ENCODE results near the gene HEATR5B.

DNA sequence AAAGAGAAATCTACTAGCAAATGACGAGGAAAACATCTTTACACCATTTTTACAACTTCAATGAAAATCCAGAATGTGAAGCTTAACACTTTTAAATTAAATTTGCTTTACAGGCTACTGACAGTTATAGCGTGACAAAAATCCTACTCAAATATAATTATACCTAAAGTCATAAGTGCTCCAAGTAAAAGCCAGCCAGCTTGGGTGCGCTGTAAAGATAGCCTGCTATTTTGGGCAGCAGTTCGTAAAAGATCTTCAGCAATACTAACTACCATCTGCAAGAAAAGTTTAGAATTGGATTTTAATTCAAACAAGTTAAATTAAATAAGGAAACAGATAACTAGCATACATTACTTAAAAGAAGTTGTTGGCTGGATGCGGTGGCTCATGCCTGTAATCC, 22.4 kb downstream of the HEATR5B start:
- TF ChIP-seq, protein P1, sequence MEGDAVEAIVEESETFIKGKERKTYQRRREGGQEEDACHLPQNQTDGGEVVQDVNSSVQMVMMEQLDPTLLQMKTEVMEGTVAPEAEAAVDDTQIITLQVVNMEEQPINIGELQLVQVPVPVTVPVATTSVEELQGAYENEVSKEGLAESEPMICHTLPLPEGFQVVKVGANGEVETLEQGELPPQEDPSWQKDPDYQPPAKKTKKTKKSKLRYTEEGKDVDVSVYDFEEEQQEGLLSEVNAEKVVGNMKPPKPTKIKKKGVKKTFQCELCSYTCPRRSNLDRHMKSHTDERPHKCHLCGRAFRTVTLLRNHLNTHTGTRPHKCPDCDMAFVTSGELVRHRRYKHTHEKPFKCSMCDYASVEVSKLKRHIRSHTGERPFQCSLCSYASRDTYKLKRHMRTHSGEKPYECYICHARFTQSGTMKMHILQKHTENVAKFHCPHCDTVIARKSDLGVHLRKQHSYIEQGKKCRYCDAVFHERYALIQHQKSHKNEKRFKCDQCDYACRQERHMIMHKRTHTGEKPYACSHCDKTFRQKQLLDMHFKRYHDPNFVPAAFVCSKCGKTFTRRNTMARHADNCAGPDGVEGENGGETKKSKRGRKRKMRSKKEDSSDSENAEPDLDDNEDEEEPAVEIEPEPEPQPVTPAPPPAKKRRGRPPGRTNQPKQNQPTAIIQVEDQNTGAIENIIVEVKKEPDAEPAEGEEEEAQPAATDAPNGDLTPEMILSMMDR (IDR thresholded peaks at IDR 0.05), result no peak
- TF ChIP-seq EZH2 (IDR thresholded peaks at IDR 0.05; ENCODE audit: borderline replicate concordance, insufficient read depth, low read depth, low read length, poor library complexity, severe bottlenecking), result no peak
